Right lobe of liver (tissue), 6 donors: Measurements from ENCODE around the gene COL6A1. TPM values are rescaled to one million over a fixed set of nuclear protein-coding genes. Genes with fewer than 3 reads are reported as not detected.

Experiments
- ATAC-seq, 4 donors: fragments of 200-7000 bp; cut with Tn5 transposase; one replicate each; pipeline ENCODE4 v1.9.1; 2020; ENCODE audit warnings: mild to moderate bottlenecking in 4 of 4, moderate library complexity in 4 of 4
- DNase-seq, 3 donors: peaks; one replicate each; pipeline ENCODE4 v3.0.0-alpha.2; 2020
- H3K27ac ChIP-seq, 3 donors: fragments of 200-600 bp; one replicate each; pipeline ENCODE4 v1.8.0; 2022
- H3K27me3 ChIP-seq, 2 donors: fragments of 200-600 bp; one replicate each; pipeline ENCODE4 v1.8.0; 2022
- H3K36me3 ChIP-seq, 4 donors: fragments of 200-600 bp; sonication (generic) in 1 of 4; one replicate each; pipeline versions ENCODE4 v1.5.1 to v1.8.0; 2017 to 2022; ENCODE audit warnings: control low read depth in 1 of 4
- H3K4me1 ChIP-seq, 4 donors: fragments of 200-600 bp; sonication (generic) in 1 of 4; one replicate each; pipeline versions ENCODE4 v1.5.1 to v1.8.0; 2017 to 2022; ENCODE audit warnings: control low read depth in 1 of 4
- H3K4me3 ChIP-seq, 3 donors: fragments of 200-600 bp; one replicate each; pipeline ENCODE4 v1.8.0; 2022
- H3K9me3 ChIP-seq, 4 donors: fragments of 200-600 bp; sonication (generic) in 1 of 4; one replicate each; pipeline versions ENCODE4 v1.5.1 to v1.8.0; 2017 to 2022; ENCODE audit warnings: control low read depth in 1 of 4
- CTCF ChIP-seq, 4 donors: fragments of 200-600 bp in 3 of 4; fragments of 450-650 bp in 1 of 4; IDR thresholded peaks; one replicate each; pipeline versions ENCODE4 v1.5.1 to v1.8.0; 2016 to 2022; ENCODE audit warnings: antibody characterized with exemption in 4 of 4, mild to moderate bottlenecking in 2 of 4
- POLR2A ChIP-seq: fragments of 450-650 bp; IDR thresholded peaks from one replicate; pipeline ENCODE4 v1.6.1; 2017; ENCODE audit warnings: antibody characterized with exemption, mild to moderate bottlenecking
- WGBS: methylation state at CpG from one replicate; pipeline ENCODE4 v1.1.6; 2018; ENCODE audit warnings: low coverage, low lambda C conversion rate; ENCODE audit not compliant: insufficient coverage; ENCODE audit errors: missing lambda C conversion rate; 5-methylcytosine and 5-hydroxymethylcytosine counted together
- intact Hi-C, 2 donors: fragments of 100-400 bp; cut with DNase I; formaldehyde crosslinking; loops; one replicate each; pipeline versions ENCODE4 v1.11.2 to v1.14.1; 2022
- total RNA-seq, 6 experiments: library from RNA; depleted of rRNA in 2 of 6; stranded (reverse); fragments of >200 nt in 2 of 6; fragmentation: NEBNext Ultra II Directional in 3 of 6; extraction: Animal tissue kit (Norgen Biotek cat#: 25700) in 3 of 6; gene quantifications; one replicate each; pipeline versions ENCODE4 v1.1.0 to v1.2.4, GENCODE V29; 2016 to 2023
- donor health status: DM: no; HTN: yes; CAD: no.
- donor health status: DM: no; HTN: no; CAD: no.
- donor health status: DM: no; HTN: no; CAD: no.
- donor health status: DM: no; HTN: yes; CAD: no.
- donor health status: DM: no; HTN: yes; CAD: no.

Gene COL6A1
- total RNA-seq, 6 experiments from 2014 or later: 28.2 to 79.9 (median 51.1) TPM

GRCh38 chr21:45982092-45982757 lies 655 bp downstream of the COL6A1 start:
- Histone ChIP-seq H3K27ac (peak overlapping the region; percentile 13 to 57 (median 26)), H3K4me1 (peaks cover 0 to 4% (median 2%) of the 10 kb centered on the region in 4 donors), H3K9me3 (no peaks in the 10 kb centered on the region), H3K27me3 (no peaks in the 10 kb centered on the region), H3K4me3 (peak overlapping the region; percentile 65 to 74 (median 67)), H3K36me3 (no peaks in the 10 kb centered on the region)
- intact Hi-C loops: no loop called here
- TF ChIP-seq POLR2A (no peak), CTCF (IDR thresholded peaks at IDR 0.05) (no peak)
- DNase-seq: peak in 2 of 3 donors; percentile 26 to 53
- no CpG with 5 or more reads among the region's 45 CpGs for WGBS
- ATAC-seq: peak; percentile 10 to 44 (median 34)

GRCh38 chr21:45982758-45983648 lies 1.4 kb downstream of the COL6A1 start:
- H3K4me1 ChIP-seq: peaks cover 0 to 4% (median 2%) of the 10 kb centered on the region in 4 donors
- no peaks in the 10 kb centered on the region for H3K27me3 ChIP-seq
- DNase-seq (peak in 2 of 3 donors; percentile 47 to 55), ATAC-seq (no peak)
- intact Hi-C loops: no loop called here
- no peaks in the 10 kb centered on the region for H3K36me3 ChIP-seq
- no peak for TF ChIP-seq POLR2A
- no peak for TF ChIP-seq CTCF (IDR thresholded peaks at IDR 0.05)
- peak overlapping the region in 1 of 3 donors; percentile 57 for H3K27ac ChIP-seq
- no CpG with 5 or more reads among the region's 45 CpGs for WGBS
- peak overlapping the region; percentile 65 to 74 (median 67) for H3K4me3 ChIP-seq
- no peaks in the 10 kb centered on the region for H3K9me3 ChIP-seq

- H3K27ac ChIP-seq: no peak overlapping the region
- TF ChIP-seq POLR2A: no peak
- ATAC-seq: no peak
- peaks cover 0 to 4% (median 2%) of the 10 kb centered on the region in 4 donors for H3K4me1 ChIP-seq
- H3K9me3 ChIP-seq: no peaks in the 10 kb centered on the region
- no peak for DNase-seq
- peak overlapping the region in 1 of 3 donors; percentile 65 for H3K4me3 ChIP-seq
- WGBS: no CpG with 5 or more reads among the region's 13 CpGs
- intact Hi-C loops: no loop called here
- H3K36me3 ChIP-seq: no peaks in the 10 kb centered on the region
- H3K27me3 ChIP-seq: no peaks in the 10 kb centered on the region
Observed at GRCh38 chr21:45983649-45983965, 2.0 kb downstream of the COL6A1 start.

- no peak for TF ChIP-seq POLR2A
- TF ChIP-seq CTCF (IDR thresholded peaks at IDR 0.05): no peak
- Histone ChIP-seq H3K9me3 (no peaks in the 10 kb centered on the region), H3K36me3 (no peaks in the 10 kb centered on the region), H3K4me1 (peaks cover 0 to 4% (median 2%) of the 10 kb centered on the region in 4 donors), H3K4me3 (no peak overlapping the region), H3K27me3 (no peaks in the 10 kb centered on the region), H3K27ac (no peak overlapping the region)
- ATAC-seq (no peak), DNase-seq (peak; percentile 19 to 57 (median 48))
- intact Hi-C loops: no loop called here
- WGBS: 100% methylated on average over 3 of the region's 38 CpGs
Observed at GRCh38 chr21:45983981-45984551, 2.5 kb downstream of the COL6A1 start.
